Dermis blood vessel endothelial cell (primary cell): Measurements from ENCODE around the gene POM121C. TPM values are rescaled to one million over a fixed set of nuclear protein-coding genes. Genes with fewer than 3 reads are reported as not detected.
"Not testable (repeated sequence)": the region's sequence is repeated elsewhere in the genome, so short reads cannot be mapped to it uniquely, and the experiment has no call there.

Experiments used
- DNase-seq: peaks from one replicate; pipeline ENCODE4 v3.0.0; 2010
- total RNA-seq: library from RNA; depleted of rRNA; stranded (reverse); fragments of >200 nt; gene quantifications from 2 replicates; pipeline ENCODE4 v1.2.3, GENCODE V29; 2014

The POM121C gene
- total RNA-seq, 1 donor from 2014 or later: 9.4 TPM

DNA sequence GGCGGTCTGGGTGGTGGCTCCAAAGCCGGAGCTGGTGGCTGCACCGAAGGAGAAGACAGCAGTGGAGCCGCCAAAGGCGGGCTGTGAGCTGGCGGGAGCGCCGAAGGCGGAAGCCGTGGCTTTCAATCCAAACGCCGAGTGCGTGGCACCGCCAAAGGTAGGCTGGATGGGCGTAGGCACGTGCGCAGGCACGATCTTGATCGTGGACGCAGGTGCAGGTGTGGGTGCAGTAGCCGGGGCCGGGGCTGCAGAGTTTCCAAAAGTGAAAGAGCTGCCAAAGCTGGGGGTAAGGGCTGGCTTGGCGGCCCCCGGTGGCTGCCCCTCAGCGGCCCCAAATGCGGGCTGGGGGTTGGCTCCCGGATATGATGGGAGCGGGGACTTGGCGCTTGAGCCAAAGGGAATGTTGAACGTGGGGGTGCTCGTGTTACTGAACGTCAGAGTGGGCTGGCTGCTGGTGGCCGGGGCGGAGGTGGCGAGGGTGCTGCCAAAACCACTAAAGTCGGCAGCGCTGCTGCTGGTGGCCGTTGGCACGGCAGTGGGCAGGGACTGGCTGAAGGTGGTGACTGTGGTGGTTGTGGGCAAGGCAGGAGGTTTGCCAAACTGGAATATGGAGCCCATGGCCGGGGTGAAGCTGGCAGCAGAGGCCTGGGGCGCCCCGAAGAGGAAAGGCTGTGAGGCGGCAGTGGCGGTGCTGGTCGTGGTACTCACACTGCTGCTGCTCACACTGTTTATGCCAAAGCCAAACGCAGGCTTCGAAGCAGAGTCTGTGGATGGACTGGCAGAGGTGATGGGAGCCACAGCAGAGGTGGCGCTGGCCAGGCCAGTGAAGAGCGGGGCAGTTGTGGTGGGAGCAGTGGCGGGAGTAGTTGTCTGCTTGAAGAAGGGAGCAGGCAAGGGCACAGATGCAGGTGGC is 64.0 kb downstream of the POM121C start:
- not testable (repeated sequence) for DNase-seq

DNA sequence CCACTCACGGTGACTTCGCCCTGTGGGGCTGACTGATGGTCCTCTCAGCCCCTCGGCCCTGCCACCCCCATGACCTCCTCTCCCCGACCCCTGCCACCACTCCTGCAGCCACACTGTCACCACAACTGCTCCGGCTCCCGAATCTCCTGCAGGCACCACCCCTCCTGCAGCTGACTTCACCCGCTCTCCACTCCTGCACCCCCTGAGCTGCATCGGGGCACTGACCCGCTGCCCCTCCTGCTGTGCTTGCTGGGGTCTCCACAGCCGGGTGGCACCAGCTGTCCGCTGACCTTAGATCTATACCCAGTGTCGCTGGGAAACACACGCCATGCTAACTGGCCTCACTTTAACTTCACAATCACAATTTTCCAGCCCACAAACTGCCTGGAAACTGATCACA is 65.9 kb downstream of the POM121C start:
- not testable (repeated sequence) for DNase-seq

DNA sequence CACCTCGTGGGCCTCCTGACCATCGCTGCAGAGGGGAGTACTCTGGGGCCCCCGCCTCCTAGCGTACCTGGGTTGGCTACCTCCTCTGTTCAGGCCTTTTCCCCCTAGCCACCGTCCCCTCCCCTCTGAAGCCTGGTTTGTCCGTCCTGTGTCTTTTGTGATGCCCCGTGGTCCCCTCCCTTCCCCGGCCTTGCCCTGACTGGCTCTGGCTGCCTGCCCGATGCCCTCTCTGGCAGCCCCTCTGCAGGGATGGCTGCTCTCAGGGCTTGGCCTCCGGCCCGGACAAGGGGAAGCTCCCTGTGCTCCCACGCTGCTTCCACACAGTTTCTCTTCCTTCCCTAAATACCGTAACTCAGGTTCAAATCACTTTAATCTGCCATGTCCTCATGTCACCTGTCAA is 66.4 kb downstream of the POM121C start:
- DNase-seq: not testable (repeated sequence)

DNA sequence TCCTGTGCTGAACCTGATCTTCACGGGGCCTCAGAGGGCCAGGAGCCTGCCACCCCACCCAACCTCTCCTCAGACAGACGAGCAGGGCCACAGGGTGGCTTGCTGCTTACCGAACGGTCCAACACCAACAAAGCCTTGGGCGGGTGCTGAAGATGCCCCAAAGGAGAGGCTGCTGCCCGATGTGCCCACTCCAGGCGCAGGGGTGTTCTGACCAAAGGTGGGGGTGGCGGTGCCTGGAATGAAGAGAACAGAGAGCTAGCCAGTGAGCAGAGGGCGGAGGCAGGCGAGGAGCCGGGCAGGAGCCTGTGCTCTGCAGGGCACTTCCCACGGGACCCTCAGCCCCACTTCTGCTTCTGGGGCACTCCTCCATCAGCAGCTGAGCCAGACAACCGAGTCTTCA is 66.9 kb downstream of the POM121C start:
- DNase-seq: not testable (repeated sequence)

DNA sequence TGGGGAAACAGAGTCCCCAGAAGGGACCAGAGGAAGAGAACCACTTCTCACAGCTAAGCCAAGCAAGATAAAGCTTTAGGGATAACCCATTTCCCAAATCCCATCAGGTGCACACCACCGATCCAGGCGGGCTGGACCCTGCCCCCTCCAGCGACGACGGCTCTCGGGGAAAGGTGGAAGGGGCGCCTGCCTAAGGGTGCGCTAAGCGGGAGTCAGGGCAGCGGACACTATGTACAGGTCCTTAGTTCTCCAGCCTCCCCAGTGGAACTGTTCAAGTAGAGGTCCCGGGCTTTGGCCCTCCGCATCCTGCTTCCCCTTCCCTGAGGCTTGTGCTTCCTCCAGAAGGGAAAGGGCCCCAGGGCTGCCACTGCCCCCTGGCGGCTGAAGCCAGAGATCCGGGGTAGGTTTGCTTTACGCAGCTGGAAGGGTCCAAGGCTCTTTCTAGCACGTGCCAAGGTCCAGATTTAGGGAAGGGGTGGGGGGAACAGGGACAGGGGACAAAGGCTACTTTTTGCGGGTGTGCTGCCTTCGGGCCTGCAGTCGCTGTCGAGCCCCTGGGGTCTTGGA is 67.7 kb downstream of the POM121C start:
- DNase-seq: not testable (repeated sequence)

DNA sequence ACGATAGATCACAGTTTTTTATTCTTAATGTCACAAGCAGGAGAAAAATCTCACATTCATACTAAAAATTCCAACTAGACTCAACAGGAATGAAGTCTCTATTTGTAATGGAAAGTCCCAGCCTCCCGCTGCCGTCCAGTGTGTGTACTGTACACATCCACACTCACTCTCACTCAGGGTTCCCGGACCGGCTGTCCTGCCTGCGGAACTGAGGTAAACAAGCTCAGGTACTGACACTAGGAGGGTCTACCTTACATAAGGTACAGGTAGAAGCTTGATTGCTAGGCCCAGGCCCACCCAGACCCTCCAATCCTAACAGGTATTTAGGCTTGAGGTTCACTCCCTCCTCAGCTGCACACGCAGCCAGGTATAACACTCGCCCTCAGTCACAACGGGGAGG is 69.3 kb downstream of the POM121C start:
- DNase-seq: not testable (repeated sequence)

DNA sequence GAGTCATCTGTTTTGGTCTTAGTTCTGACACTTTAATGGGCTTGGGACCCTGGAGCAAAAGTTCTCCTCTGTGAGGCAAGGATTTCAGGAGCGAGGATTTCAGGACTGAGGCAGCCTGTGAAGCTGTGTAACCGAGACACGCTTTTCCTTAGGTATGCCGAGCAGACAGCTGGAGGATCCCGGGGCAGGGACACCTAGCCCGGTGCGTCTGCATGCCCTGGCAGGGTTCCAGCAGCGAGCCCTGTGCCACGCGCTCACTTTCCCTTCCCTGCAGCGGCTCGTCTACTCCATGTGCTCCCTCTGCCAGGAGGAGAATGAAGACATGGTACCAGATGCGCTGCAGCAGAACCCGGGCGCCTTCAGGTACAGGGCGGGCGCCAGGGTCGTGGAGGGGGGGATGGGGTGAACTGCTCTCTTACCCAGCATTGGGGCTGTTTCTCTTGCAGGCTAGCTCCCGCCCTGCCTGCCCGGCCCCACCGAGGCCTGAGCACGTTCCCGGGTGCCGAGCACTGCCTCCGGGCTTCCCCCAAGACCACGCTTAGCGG is 70.2 kb downstream of the POM121C start:
- not testable (repeated sequence) for DNase-seq

DNA sequence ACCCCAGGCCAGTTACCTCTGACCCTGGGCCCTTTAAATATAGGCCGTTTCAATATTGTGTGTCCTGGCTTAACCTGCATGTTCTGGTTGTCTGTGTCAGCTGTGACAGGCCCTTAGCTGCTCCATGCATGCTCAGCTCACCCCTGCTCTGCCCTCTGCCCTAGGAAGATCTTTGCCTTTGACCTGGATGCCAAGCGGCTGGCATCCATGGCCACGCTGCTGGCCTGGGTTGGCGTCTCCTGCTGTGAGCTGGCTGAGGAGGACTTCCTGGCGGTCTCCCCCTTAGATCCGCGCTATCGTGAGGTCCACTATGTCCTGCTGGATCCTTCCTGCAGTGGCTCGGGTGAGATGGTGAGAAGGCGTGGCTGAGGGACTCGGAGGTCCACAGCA is 70.7 kb downstream of the POM121C start:
- DNase-seq: not testable (repeated sequence)

DNA sequence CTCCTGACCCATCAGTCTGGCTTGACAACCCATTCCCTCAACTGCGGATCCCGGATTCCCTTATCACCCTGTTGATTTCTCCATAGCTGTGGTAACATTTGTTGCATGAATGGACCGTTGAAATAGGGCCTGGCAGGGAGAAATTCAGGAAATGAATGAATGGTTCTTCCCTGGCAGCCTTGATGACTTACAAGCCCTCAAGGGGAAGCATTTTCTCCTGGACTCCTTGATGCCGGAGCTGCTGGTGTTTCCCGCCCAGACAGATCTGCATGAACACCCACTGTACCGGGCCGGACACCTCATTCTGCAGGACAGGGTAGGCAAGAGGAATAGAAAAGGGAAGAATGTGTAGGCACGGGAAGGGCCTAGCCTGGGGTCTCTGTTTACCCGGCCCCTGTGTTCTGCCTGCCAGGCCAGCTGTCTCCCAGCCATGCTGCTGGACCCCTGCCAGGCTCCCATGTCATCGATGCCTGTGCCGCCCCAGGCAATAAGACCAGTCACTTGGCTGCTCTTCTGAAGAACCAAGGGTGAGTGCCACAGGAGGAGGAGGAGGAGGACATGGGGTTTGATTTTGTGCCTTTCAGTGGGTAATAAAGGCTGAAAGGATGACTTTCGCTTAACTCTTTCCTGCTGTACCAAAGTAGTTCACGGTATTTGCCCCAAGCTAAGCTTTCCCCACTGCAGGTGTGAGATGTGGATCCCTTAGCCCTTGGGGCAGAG is 71.2 kb downstream of the POM121C start:
- DNase-seq: not testable (repeated sequence)

DNA sequence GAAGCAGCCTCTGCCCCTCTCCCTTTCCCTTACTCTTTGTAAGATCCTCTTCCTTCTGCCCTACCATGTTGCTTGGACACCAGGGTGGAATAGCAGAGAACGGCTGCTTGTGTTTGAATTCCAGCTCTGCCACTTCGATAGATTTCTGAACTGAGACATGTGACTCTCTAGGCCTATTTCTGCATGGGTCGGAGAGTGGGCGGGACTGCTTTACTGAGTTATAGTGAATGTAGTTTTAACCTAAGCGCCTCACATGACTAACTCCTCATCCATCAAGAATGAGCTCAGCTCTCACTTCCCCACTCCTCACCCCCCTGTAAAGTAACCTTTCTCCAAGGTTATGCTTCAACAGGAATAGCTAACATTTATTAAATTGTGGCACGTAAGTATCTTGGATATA is 71.9 kb downstream of the POM121C start:
- DNase-seq: not testable (repeated sequence)

DNA sequence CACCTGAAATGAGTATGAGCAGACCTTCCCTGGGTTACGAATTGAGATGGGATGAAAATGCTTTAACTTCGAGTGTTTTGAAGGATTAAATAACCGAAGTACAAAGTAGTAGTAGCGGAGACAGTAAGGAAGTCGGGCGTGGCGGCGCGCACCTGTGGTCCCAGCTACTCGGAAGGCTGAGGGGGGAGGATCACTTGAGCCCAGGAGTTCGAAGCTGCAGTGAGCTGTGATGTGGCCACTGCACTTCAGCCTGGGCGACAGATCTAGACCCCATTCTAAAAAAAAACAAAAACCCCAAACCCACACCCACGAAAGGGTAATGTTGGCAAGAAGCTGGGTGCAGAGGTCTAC is 75.3 kb downstream of the POM121C start:
- DNase-seq: not testable (repeated sequence)

DNA sequence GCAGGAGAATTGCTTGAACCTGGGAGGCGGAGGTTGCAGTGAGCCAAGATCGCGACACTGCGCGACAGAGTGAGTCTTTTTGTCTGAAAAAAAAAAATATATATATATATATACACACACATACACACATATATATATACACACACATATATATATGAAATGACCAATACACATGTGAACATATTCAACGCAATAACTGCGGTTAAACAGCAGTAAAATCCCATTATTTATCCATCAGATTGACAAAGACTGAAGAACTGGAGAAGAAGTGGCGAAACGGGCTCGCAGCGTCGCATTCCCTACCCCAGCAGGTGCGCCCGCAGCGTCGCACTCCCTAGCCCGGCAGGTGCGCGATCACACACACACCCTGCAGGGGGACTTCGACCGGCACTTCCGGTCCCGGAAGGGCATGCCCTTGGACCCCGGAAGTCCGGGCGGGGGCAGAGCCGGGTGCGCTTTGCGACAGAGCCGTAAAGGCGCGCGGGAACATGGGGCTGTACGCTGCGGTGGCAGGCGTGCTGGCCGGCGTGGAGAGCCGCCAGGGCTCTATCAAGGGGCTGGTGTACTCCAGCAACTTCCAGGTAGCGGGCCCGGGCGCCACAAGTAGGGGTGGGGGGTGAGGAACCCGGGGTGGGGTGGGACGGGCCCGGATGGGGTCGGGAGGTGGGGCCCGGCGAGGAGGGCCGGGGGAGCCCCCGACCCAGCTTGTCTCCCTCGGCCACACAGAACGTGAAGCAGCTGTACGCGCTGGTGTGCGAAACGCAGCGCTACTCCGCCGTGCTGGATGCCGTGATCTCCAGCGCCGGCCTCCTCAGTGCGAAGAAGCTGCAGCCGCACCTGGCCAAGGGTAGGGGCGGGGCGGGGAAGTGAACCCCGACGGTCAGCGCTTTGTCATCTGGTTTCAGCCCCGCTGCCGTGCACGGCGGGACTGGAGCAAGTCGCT is 75.9 kb downstream of the POM121C start:
- DNase-seq: not testable (repeated sequence)

DNA sequence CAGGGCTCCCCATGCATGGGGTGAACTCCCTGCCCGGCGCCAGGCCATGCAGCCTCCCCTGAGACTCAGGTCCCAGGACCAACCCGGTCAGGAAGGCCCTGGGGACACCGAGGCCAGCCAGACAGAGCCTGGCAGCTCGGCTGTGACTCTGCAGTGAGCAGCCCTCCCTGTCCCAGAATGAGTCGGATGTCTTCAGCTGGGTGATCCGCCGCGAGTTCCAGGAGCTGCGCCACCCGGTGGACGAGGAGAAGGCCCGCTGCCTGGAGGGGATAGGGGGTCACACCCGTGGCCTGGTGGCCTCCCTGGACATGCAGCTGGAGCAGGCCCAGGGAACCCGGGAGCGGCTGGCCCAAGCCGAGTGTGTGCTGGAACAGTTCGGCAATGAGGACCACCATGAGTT is 81.4 kb downstream of the POM121C start:
- not testable (repeated sequence) for DNase-seq

DNA sequence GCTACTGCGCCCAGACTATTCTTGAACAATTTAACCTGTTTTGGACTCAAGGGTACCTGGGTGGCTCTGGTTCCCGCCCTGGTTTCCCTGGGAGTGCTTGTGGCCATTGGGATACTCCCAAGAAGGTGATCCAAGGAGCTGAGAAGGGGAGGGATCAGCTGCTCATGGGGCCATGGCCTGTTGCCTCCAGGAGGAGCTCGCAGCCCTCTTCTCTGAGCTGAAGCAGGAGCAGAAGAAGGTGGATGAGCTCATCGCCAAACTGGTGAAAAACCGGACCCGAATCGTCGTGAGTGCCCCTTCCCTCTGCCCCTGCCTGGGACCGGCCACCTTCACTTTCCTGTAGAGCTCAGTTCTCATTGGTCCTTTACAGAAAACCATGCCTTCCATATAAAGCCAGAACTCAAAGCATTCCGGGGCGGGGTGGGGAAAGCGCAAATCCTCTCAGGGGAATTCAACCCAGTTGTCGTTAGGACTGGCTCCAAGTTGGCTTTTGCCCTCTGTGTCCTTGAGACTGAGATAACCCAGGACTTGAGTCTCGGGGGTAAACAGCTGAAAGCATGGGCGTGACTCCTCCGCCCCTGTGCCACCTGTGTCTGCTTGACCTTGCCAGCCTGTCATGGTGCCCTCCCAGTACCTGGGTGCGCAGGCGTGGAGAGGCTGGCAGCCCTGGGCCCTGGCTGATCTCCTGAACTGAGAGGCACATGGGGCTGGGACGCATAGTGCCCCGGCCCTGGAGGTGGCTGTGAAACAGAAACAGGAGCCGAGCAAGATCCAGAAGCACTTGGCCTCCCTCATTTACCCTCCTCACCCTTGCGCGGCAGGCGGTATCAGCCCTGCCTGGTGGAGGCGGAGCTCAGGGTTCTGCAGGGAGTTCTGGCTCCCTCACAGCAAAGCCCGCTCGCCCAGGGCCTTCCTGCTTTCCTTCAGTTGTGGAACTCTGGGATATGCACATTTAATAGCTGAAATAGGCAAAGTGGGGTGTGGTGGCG is 82.3 kb downstream of the POM121C start:
- DNase-seq: not testable (repeated sequence)

DNA sequence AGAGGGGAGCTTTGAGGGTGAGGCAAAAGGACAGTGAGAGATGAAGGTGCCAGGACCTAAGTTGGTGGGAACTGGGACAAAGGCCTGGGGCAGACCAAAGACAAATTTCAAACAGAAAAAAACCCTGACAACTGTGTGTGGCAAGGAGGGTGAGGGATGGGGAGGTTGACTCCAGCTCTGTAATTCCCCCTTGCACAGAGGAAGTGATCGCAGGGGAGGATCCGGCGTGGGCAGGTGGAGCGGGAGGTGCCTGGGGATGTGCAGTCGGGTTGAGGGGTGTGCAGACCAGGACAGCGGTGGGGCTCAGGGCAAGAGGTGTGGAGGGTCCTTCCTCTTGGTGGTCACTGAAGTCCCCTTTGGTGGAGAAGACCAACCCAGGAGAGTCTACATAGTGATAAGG is 85.5 kb downstream of the POM121C start:
- not testable (repeated sequence) for DNase-seq

DNA sequence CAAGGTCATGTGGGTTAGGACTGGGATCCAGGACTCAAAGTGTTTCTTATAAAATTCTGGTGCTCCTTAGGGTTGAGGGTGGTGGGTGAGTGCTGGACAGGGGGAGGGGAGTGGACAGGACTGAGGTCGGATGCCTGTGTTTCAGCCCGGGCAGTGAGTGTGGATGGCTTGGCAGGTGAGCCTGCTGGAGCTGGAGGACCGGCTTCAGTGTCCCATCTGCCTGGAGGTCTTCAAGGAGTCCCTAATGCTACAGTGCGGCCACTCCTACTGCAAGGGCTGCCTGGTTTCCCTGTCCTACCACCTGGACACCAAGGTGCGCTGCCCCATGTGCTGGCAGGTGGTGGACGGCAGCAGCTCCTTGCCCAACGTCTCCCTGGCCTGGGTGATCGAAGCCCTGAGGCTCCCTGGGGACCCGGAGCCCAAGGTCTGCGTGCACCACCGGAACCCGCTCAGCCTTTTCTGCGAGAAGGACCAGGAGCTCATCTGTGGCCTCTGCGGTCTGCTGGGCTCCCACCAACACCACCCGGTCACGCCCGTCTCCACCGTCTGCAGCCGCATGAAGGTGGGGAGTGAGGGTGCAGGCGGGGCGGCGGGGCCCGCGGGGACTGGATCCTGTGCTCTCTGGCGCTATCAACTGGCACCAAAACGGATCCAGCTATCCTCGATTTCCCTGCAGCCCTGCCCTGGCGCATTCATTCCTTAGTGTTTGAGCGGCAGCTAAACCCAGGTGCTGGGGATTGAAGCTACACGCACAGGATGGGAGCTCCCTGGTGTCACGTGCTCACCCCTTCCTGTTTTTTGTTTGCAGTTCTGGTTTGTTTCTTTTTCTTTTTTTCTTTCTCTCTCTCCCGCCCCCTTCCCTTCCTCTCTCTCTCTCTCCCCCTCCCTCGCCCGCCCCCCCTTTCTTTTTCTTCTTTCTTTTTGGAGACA is 87.1 kb downstream of the POM121C start:
- not testable (repeated sequence) for DNase-seq

DNA sequence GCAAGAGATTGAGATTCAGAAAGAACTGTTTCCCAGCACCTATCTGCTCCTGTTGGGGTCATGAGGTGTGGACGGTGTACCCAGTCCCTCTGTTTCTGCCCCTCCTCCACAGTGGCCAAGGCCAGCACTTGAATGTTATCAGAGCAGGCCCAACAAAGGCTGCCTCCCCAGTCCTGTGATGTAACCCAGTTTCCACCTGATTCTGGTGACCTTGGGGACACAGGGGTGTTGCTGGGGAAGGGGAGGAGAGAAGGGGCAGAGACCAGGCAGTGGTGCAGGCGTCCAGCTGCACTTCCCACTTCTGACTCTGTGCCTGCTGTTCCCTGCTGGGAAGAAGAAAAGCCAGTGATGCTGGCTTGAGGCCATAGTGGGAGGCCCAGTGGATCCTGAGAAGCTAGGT is 88.2 kb downstream of the POM121C start:
- DNase-seq: not testable (repeated sequence)

DNA sequence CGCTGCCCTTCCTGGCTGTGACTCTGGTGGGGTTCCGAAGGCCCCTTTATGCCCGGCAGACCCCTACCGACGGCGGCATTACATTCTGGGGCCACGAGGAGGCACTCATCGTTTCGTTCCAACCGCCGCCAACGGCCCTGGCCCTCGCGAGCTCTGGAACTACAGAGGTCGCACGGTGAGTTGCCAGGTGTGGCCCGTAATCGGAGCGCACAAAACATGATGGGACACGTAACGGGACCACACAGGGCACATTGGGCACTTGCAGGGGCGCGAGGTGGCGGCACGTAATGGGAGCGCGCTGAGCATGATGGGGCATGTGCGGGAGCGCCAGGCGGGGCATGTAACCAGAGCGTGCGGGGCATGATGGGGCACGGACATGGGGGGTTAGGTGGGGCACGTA is 90.8 kb downstream of the POM121C start, which contains the start of gene TRIM73:
Gene TRIM73 (plus strand): TSS at position 301 of the 400 bp plus-strand sequence. CDS start 3,305 bp downstream, outside the sequence.
- DNase-seq: not testable (repeated sequence)

DNA sequence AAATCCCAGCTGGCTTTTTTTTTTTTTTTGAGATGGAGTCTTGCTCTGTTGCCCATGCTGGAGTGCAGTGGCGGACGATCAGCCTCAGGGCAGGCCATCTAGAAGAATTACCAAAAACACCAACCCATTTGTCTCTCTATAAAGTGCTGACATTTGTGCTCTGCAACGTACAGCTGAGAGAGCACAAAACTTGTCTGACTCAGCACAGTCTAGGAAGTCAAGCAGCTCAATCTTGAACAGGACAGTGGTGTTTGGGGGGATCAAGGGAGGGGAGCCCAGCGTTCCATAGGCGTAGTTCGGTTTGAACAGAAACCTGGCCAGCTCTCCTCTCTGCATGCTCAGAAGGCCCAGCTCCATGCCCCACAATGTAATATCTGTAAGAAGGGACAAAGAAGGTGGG is 92.9 kb downstream of the POM121C start:
- not testable (repeated sequence) for DNase-seq
